Panc1 (cell line): ENCODE data around the gene ABCD4. TPM values are rescaled to one million over a fixed set of nuclear protein-coding genes. Genes with fewer than 3 reads are reported as not detected.

ENCODE experiments used
- ATAC-seq: fragments of 200-7000 bp; cut with Tn5 transposase; 2 replicates; pipeline ENCODE4 v1.9.1; 2020; ENCODE audit warnings: mild to moderate bottlenecking, moderate library complexity
- BruUV-seq: library from RNA; stranded (reverse); fragments of 400-500 nt; replicated peaks from 2 replicates; lab custom pipeline; 2021; lab: Mats Ljungman, UMichigan
- CTCF ChIA-PET: fragments of 300-600 bp; sonication (Branson Sonifier 250); formaldehyde crosslinking; loops from one replicate; lab custom pipeline; 2022; ENCODE audit warnings: antibody characterized with exemption; lab: Charles Lee
- POLR2A ChIA-PET: fragments of 300-600 bp; sonication (Branson Sonifier 250); formaldehyde crosslinking; loops from one replicate; lab custom pipeline; 2022; ENCODE audit warnings: antibody characterized with exemption; lab: Charles Lee
- DNase-seq: peaks from one replicate; pipeline ENCODE4 v3.0.0-alpha.2; 2010; ENCODE audit warnings: low read depth, low spot score
- H3K27ac ChIP-seq: 2 replicates; pipeline ENCODE4 v1.5.1; 2011; ENCODE audit warnings: mild to moderate bottlenecking, low read length, inconsistent platforms
- H3K27me3 ChIP-seq: fragments of 200-500 bp; sonication (Bioruptor generic); 2 replicates; pipeline ENCODE4 v1.6.0; 2014; ENCODE audit warnings: low read length, inconsistent platforms; ENCODE audit not compliant: control insufficient read depth, insufficient read depth
- H3K36me3 ChIP-seq: fragments of 200-500 bp; sonication (Bioruptor generic); 2 replicates; pipeline ENCODE4 v1.5.1; 2014; ENCODE audit warnings: inconsistent platforms, mild to moderate bottlenecking, low read length, moderate library complexity; ENCODE audit not compliant: control insufficient read depth, insufficient read depth
- H3K4me1 ChIP-seq: 2 replicates; pipeline ENCODE4 v1.5.1; 2011; ENCODE audit warnings: inconsistent platforms, mild to moderate bottlenecking, low read length, moderate library complexity; ENCODE audit not compliant: control insufficient read depth, insufficient read depth
- H3K4me3 ChIP-seq, 2 experiments: 2 replicates each; pipeline ENCODE4 v1.5.1; 2011 to 2012; ENCODE audit warnings: low read depth in 2 of 2, low read length in 2 of 2, mild to moderate bottlenecking in 2 of 2, inconsistent platforms in 1 of 2, moderate library complexity in 1 of 2
- H3K9me3 ChIP-seq: fragments of 200-500 bp; sonication (Bioruptor generic); 2 replicates; pipeline ENCODE4 v1.5.1; 2014; ENCODE audit warnings: low read depth, mild to moderate bottlenecking, inconsistent platforms, low read length, moderate library complexity; ENCODE audit not compliant: control insufficient read depth, insufficient read depth
- POLR2AphosphoS5 ChIP-seq: IDR thresholded peaks from 2 replicates; pipeline ENCODE4 v1.6.1; 2012; ENCODE audit warnings: mild to moderate bottlenecking, low read depth, low read length, moderate library complexity
- REST ChIP-seq, 2 experiments: IDR thresholded peaks; 2 replicates each; pipeline ENCODE4 v1.6.1; 2011 to 2012; ENCODE audit warnings: low read depth in 2 of 2, control low read depth in 1 of 2, low read length in 1 of 2, mild to moderate bottlenecking in 1 of 2, moderate library complexity in 1 of 2; ENCODE audit not compliant: insufficient read depth in 1 of 2
- SIN3A ChIP-seq: IDR thresholded peaks from 2 replicates; pipeline ENCODE4 v1.6.1; 2012; ENCODE audit warnings: low read depth, mild to moderate bottlenecking, low read length, moderate library complexity, borderline replicate concordance; ENCODE audit not compliant: insufficient read depth
- TCF7L2 ChIP-seq: IDR thresholded peaks from 2 replicates; pipeline ENCODE4 v1.6.1; 2011; ENCODE audit warnings: mild to moderate bottlenecking, low read depth, low read length, inconsistent platforms
- in situ Hi-C: cut with HindIII; loops from 2 replicates; pipeline ENCODE4 v1.10.0; 2016; ENCODE audit warnings: low sequenced_read_pairs, low pct_unique_long_range_greater_than_20kb
- intact Hi-C: fragments of 100-400 bp; cut with micrococcal nuclease; formaldehyde crosslinking; loops from one replicate; pipeline ENCODE4 v1.10.0; 2022; ENCODE audit not compliant: unreplicated experiment
- total RNA-seq: library from RNA; stranded (reverse); gene quantifications from one replicate; pipeline ENCODE4 v1.2.1, GENCODE V29; 2021; ENCODE audit not compliant: unreplicated experiment
- TF ChIP-seq, protein P1 (sequence below): fragments of 450-650 bp; IDR thresholded peaks from 2 replicates; pipeline ENCODE4 v1.5.1; 2017; ENCODE audit warnings: mild to moderate bottlenecking

Gene ABCD4
- total RNA-seq, 1 experiment from 2014 or later = 24.4 TPM

DNA sequence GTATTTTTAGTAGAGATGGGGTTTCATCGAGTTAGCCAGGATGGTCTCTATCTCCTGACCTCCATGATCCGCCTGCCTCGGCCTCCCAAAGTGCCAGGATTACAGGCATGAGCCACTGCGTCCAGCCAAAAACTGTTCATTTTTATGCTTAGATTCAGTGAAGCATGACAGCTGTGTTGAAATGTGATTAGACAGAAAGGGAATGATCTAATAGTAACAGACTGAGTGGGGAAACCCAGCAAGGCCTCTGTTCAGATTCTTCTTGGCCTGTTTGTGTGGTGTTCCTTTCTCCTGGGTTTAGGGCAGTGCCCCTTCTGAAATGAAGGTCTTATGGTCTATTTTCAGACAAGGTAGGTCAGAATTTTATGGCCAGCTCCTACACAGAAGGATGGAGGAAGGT is 11.8 kb upstream of the ABCD4 start:
- no peak for TF ChIP-seq TCF7L2
- TF ChIP-seq, protein P1, sequence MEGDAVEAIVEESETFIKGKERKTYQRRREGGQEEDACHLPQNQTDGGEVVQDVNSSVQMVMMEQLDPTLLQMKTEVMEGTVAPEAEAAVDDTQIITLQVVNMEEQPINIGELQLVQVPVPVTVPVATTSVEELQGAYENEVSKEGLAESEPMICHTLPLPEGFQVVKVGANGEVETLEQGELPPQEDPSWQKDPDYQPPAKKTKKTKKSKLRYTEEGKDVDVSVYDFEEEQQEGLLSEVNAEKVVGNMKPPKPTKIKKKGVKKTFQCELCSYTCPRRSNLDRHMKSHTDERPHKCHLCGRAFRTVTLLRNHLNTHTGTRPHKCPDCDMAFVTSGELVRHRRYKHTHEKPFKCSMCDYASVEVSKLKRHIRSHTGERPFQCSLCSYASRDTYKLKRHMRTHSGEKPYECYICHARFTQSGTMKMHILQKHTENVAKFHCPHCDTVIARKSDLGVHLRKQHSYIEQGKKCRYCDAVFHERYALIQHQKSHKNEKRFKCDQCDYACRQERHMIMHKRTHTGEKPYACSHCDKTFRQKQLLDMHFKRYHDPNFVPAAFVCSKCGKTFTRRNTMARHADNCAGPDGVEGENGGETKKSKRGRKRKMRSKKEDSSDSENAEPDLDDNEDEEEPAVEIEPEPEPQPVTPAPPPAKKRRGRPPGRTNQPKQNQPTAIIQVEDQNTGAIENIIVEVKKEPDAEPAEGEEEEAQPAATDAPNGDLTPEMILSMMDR = no peak
- no peak for TF ChIP-seq SIN3A
- no peak for TF ChIP-seq POLR2AphosphoS5
- no peak for TF ChIP-seq REST (IDR thresholded peaks at IDR 0.05; ENCODE audit: insufficient read depth in 1 of 2, low read depth in 2 of 2, low read length in 1 of 2)
- Histone ChIP-seq H3K9me3 (no peaks in the 10 kb centered on the region), H3K36me3 (no peaks in the 10 kb centered on the region), H3K27ac (no peak overlapping the region), H3K27me3 (no peaks in the 10 kb centered on the region), H3K4me1 (no peaks in the 10 kb centered on the region), H3K4me3 (no peak overlapping the region)
- DNase-seq (no peak), ATAC-seq (no peak)
- in situ Hi-C loops = no loop called here
- CTCF ChIA-PET = no interaction called here
- no TSS peak for BruUV-seq
- POLR2A ChIA-PET = no interaction called here
- intact Hi-C loops = no loop called here

DNA sequence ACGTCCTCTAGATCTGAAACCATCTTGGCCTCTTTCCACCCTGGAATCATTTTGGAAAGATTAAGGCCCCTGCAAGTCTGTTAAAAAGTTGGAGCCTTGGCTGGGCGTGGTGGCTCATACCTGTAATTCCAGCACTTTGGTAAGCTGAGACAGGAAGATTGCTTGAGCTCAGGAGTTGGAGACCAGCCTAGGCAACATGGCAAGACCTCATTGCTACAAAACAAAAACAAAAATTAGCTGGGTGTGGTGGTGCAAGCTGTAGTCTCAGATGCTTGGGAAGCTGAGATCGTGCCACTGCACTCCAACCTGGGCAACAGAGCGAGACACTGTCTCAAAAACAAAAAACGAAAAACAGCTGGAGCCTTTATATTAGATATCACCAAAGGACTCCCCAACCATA is 10.9 kb upstream of the ABCD4 start:
- no TSS peak for BruUV-seq
- ATAC-seq = no peak
- Histone ChIP-seq H3K4me3 (no peak overlapping the region), H3K27me3 (no peaks in the 10 kb centered on the region), H3K4me1 (no peaks in the 10 kb centered on the region), H3K9me3 (no peaks in the 10 kb centered on the region), H3K27ac (no peak overlapping the region), H3K36me3 (no peaks in the 10 kb centered on the region)
- TF ChIP-seq, protein P1 = no peak
- TF ChIP-seq REST (IDR thresholded peaks at IDR 0.05; ENCODE audit: insufficient read depth in 1 of 2, low read depth in 2 of 2, low read length in 1 of 2) = no peak
- TF ChIP-seq TCF7L2 = no peak
- TF ChIP-seq SIN3A = no peak
- no peak for TF ChIP-seq POLR2AphosphoS5
- in situ Hi-C loops (no loop called here), intact Hi-C loops (no loop called here)
- DNase-seq = no peak
- POLR2A ChIA-PET = interaction anchor here (1.2 kb wide), 1 partner anchor 11 kb away, joined by 8 read pairs; the partner anchor contains the start of gene ABCD4
- CTCF ChIA-PET = interaction anchor here (0.6 kb wide), 1 partner anchor 22 kb away, joined by 4 read pairs; no protein-coding TSS in a partner anchor
